K562 (cell line): ENCODE measurements around the gene ZSCAN5C. TPM values are rescaled to one million over a fixed set of nuclear protein-coding genes. Genes with fewer than 3 reads are reported as not detected.
"Not testable (repeated sequence)": the region's sequence is repeated elsewhere in the genome, so short reads cannot be mapped to it uniquely, and the experiment has no call there.

ENCODE experiments used
- CBFA2T2 ChIP-seq: fragments of 450-650 bp; conservative IDR thresholded peaks from 2 replicates; pipeline ENCODE4 v1.6.1; 2017; ENCODE audit warnings: mild to moderate bottlenecking
- CBFA2T3 ChIP-seq: fragments of 450-650 bp; IDR thresholded peaks from 2 replicates; pipeline ENCODE4 v1.6.1; 2017
- CXXC5 ChIP-seq: fragments of 250-450 bp; sonication (Bioruptor Pico); IDR thresholded peaks from 2 replicates; pipeline ENCODE4 v1.8.0; 2022; ENCODE audit warnings: inconsistent platforms, mild to moderate bottlenecking, moderate library complexity
- DMBX1 ChIP-seq: fragments of 250-450 bp; sonication (Bioruptor Pico); IDR thresholded peaks from 2 replicates; pipeline ENCODE4 v1.8.0; 2022; ENCODE audit warnings: inconsistent platforms, mild to moderate bottlenecking, moderate library complexity, borderline replicate concordance
- GATA2 ChIP-seq: sonication (generic); formaldehyde crosslinking; IDR thresholded peaks from 2 replicates; pipeline ENCODE4 v1.4.0; 2020; ENCODE audit warnings: mild to moderate bottlenecking, missing genetic modification reagents
- HDAC1 ChIP-seq, 2 experiments: fragments of 450-650 bp; IDR thresholded peaks; 2 replicates each; pipeline ENCODE4 v1.6.1; 2016 to 2017; ENCODE audit warnings: inconsistent platforms in 1 of 2, mild to moderate bottlenecking in 1 of 2, moderate library complexity in 1 of 2
- KDM1A ChIP-seq, 2 experiments: fragments of 450-650 bp; IDR thresholded peaks; 2 replicates each; pipeline ENCODE4 v1.6.1; 2016; ENCODE audit warnings: mild to moderate bottlenecking in 2 of 2
- LCOR ChIP-seq: sonication (generic); formaldehyde crosslinking; IDR thresholded peaks from 2 replicates; pipeline ENCODE4 v1.8.0; 2022; ENCODE audit warnings: mild to moderate bottlenecking, missing genetic modification reagents
- MEF2A ChIP-seq: IDR thresholded peaks from 2 replicates; pipeline ENCODE4 v1.6.1; 2011; ENCODE audit warnings: low read depth, mild to moderate bottlenecking, low read length, moderate library complexity; ENCODE audit not compliant: control insufficient read depth
- MEF2D ChIP-seq: conservative IDR thresholded peaks from 2 replicates; pipeline ENCODE4 v1.6.1; 2016; ENCODE audit warnings: low read depth, missing genetic modification characterization, missing compliant biosample characterization
- SMARCA4 ChIP-seq: fragments of 450-650 bp; IDR thresholded peaks from 2 replicates; pipeline ENCODE4 v1.6.1; 2016
- SMARCC2 ChIP-seq: fragments of 450-650 bp; IDR thresholded peaks from 2 replicates; pipeline ENCODE4 v1.6.1; 2017; ENCODE audit warnings: antibody characterized with exemption, moderate library complexity, mild to moderate bottlenecking, low read depth
- TEAD1 ChIP-seq, 2 experiments: fragments of 450-650 bp in 1 of 2; sonication (generic) in 1 of 2; formaldehyde crosslinking; IDR thresholded peaks; 2 replicates each; pipeline versions ENCODE4 v1.4.0 to v1.8.0; 2020 to 2022; ENCODE audit warnings: mild to moderate bottlenecking in 2 of 2, missing genetic modification reagents in 1 of 2
- TEAD4 ChIP-seq, 2 experiments: sonication (generic) in 1 of 2; formaldehyde crosslinking in 1 of 2; IDR thresholded peaks; 2 replicates each; pipeline versions ENCODE4 v1.6.1 to v1.8.0; 2012 to 2022; ENCODE audit warnings: borderline replicate concordance in 1 of 2, inconsistent platforms in 1 of 2, low read length in 1 of 2, mild to moderate bottlenecking in 1 of 2, missing genetic modification reagents in 1 of 2
- TRIM24 ChIP-seq, 2 experiments: fragments of 450-650 bp; IDR thresholded peaks; 2 replicates each; pipeline ENCODE4 v1.6.1; 2016
- ZBTB17 ChIP-seq: fragments of 450-650 bp; formaldehyde crosslinking; IDR thresholded peaks from 2 replicates; pipeline ENCODE4 v1.4.0; 2020; ENCODE audit warnings: mild to moderate bottlenecking
- ZEB2 ChIP-seq: fragments of 450-650 bp; IDR thresholded peaks from 2 replicates; pipeline ENCODE4 v1.6.1; 2016
- ZFX ChIP-seq: sonication (generic); formaldehyde crosslinking; IDR thresholded peaks from 2 replicates; pipeline ENCODE4 v1.8.0; 2022; ENCODE audit warnings: mild to moderate bottlenecking, missing genetic modification reagents, moderate library complexity
- polyA plus RNA-seq, 8 experiments: library from polyadenylated mRNA; depleted of rRNA in 4 of 8; stranded (reverse) in 5 of 8; unstranded in 3 of 8; fragments of >200 nt; fragmentation: Nextera tagmentation in 2 of 8; fragmentation: Illumina TruSeq in 1 of 8; extraction: Ambion mirVana in 2 of 8; extraction: Trizol in 1 of 8; gene quantifications; 2 replicates each; pipeline versions ENCODE4 v1.2.1 to v1.2.3, GENCODE V29; 2011 to 2014; ENCODE audit warnings: inconsistent platforms in 1 of 8, missing spikeins in 1 of 8
- total RNA-seq, 7 experiments: library from RNA; depleted of rRNA in 6 of 7; stranded (reverse); fragments of >200 nt in 6 of 7; fragmentation: Illumina TruSeq in 2 of 7; extraction: Trizol in 2 of 7; gene quantifications; 2 replicates each; pipeline versions ENCODE4 v1.2.1 to v1.2.3, GENCODE V29; 2011 to 2021; ENCODE audit warnings: low replicate concordance in 1 of 7
- TF ChIP-seq, protein P1 (sequence below): sonication (generic); IDR thresholded peaks from 2 replicates; pipeline ENCODE4 v1.6.1; 2016

ZSCAN5C gene
- total and polyA plus RNA-seq, 9 of the 15 experiments (the other 6 are each of a cell fraction or from before 2014, with no cell fraction given) = 0.07 TPM; not detected in 8

- peak; percentile 59 for TF ChIP-seq LCOR (CRISPR knock-in tag)
- TF ChIP-seq SMARCA4 = peak; percentile 76
- 0 out of 2 replicates have a peak, but pooled peaks have one; percentile 17 for TF ChIP-seq CXXC5 (CRISPR knock-in tag)
- peak; percentile 55; the same call in 1 of the 2 replicates for TF ChIP-seq DMBX1 (CRISPR knock-in tag)
- peak; percentile 89 for TF ChIP-seq CBFA2T2
- peak; percentile 60; the same call in 1 of the 2 replicates for TF ChIP-seq GATA2 (CRISPR knock-in tag)
- TF ChIP-seq ZBTB17 = peak; percentile 93
- 0 out of 2 replicates have a peak, but pooled peaks have one; percentile 37 for TF ChIP-seq ZEB2
- TF ChIP-seq HDAC1 (IDR thresholded peaks at IDR 0.05) = 0 out of 4 replicates have a peak, but pooled peaks of 1 of the 2 experiments have one; percentile 31
- TF ChIP-seq TEAD4 (IDR thresholded peaks at IDR 0.05; ENCODE audit: low read length) = peak; percentile 90
- not testable (repeated sequence) for TF ChIP-seq TEAD4 (CRISPR knock-in tag; IDR thresholded peaks at IDR 0.05; ENCODE audit: borderline replicate concordance)
- peak; percentile 78 to 85 for TF ChIP-seq KDM1A (IDR thresholded peaks at IDR 0.05)
- TF ChIP-seq CBFA2T3 = peak; percentile 93
- peak; percentile 96 for TF ChIP-seq MEF2D (tag)
- TF ChIP-seq SMARCC2 = 0 out of 2 replicates have a peak, but pooled peaks have one; percentile 55
- TF ChIP-seq, protein P1, sequence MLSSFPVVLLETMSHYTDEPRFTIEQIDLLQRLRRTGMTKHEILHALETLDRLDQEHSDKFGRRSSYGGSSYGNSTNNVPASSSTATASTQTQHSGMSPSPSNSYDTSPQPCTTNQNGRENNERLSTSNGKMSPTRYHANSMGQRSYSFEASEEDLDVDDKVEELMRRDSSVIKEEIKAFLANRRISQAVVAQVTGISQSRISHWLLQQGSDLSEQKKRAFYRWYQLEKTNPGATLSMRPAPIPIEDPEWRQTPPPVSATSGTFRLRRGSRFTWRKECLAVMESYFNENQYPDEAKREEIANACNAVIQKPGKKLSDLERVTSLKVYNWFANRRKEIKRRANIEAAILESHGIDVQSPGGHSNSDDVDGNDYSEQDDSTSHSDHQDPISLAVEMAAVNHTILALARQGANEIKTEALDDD = peak; percentile 95
- peak; percentile 83 to 87 for TF ChIP-seq TRIM24 (IDR thresholded peaks at IDR 0.05)
- peak; percentile 98 for TF ChIP-seq MEF2A
- peak; percentile 33 to 57; a peak in 1 of 4 replicates for TF ChIP-seq TEAD1 (CRISPR knock-in tag; IDR thresholded peaks at IDR 0.05)
- peak; percentile 45; the same call in 1 of the 2 replicates for TF ChIP-seq ZFX (CRISPR knock-in tag)
Measured at GRCh38 chr19:56248736-56249338, 46.8 kb downstream of the ZSCAN5C start (continued).
